GM21737 (cell line): ENCODE measurements around the gene RHEBL1.

Experiments used
- ATAC-seq: cut with Tn5 transposase; IDR thresholded peaks from one replicate; pipeline ENCODE4 v1.9.1; 2021; ENCODE audit warnings: mild to moderate bottlenecking, moderate library complexity; ENCODE audit not compliant: unreplicated experiment

RHEBL1 gene

GRCh38 chr12:49022558-49023178, 47.1 kb downstream of the RHEBL1 start:
- ATAC-seq: no peak

GRCh38 chr12:49021292-49021915, 48.4 kb downstream of the RHEBL1 start:
- no peak for ATAC-seq

GRCh38 chr12:49020441-49020840, 49.3 kb downstream of the RHEBL1 start:
- ATAC-seq: no peak

- ATAC-seq: no peak
These were observed 50.1 kb downstream of the RHEBL1 start for GRCh38 chr12:49019443-49020324.

GRCh38 chr12:49019120-49019430, 50.7 kb downstream of the RHEBL1 start:
- ATAC-seq: no peak

GRCh38 chr12:49018261-49019119, 51.3 kb downstream of the RHEBL1 start, which contains the start of gene PRKAG1:
PRKAG1 (minus strand) TSS chr12:49018776; CDS start chr12:49018740, 36 bp downstream.
- ATAC-seq: peak; percentile 81

GRCh38 chr12:49017891-49018260, 51.9 kb downstream of the RHEBL1 start:
- ATAC-seq: peak; percentile 16

GRCh38 chr12:49015196-49015595, 54.6 kb downstream of the RHEBL1 start:
- ATAC-seq: no peak
